ENCODE results near the gene PXT1.

GRCh38 chr6:36404164-36404563 lies 38.5 kb downstream of the PXT1 start:
- TF ChIP-seq CTCF (IDR thresholded peaks at IDR 0.05; ENCODE audit: poor library complexity, severe bottlenecking) (no peak), RAD21 (conservative IDR thresholded peaks at IDR 0.05) (no peak), EZH2 (IDR thresholded peaks at IDR 0.05; ENCODE audit: borderline replicate concordance, insufficient read depth, low read length, poor library complexity, severe bottlenecking) (no peak), REST (IDR thresholded peaks at IDR 0.05; ENCODE audit: borderline replicate concordance) (no peak), EP300 (conservative IDR thresholded peaks at IDR 0.05; ENCODE audit: poor library complexity, severe bottlenecking) (no peak), SMC3 (conservative IDR thresholded peaks at IDR 0.05; ENCODE audit: poor library complexity) (no peak), MXI1 (conservative IDR thresholded peaks at IDR 0.05; ENCODE audit: poor library complexity, severe bottlenecking) (no peak), TAF1 (IDR thresholded peaks at IDR 0.05; ENCODE audit: low read depth) (no peak), POLR2AphosphoS5 (IDR thresholded peaks at IDR 0.05) (no peak)
